Stimulated activated CD8-positive, alpha-beta memory T cell treated with anti-CD3 and anti-CD28 coated beads, Interleukin-4, amount 100 ng/mL, for 24 hours (primary cell): ENCODE measurements around the gene SEC63.
"Not testable (repeated sequence)": the region's sequence is repeated elsewhere in the genome, so short reads cannot be mapped to it uniquely, and the experiment has no call there.

Experiments used
- DNase-seq: peaks from one replicate; pipeline ENCODE4 v3.0.0-alpha.2; 2020; ENCODE audit warnings: low read depth

The SEC63 gene

GRCh38 chr6:107860963-107861362 lies 97.0 kb downstream of the SEC63 start:
- DNase-seq = not testable (repeated sequence)

GRCh38 chr6:107860144-107860543 lies 97.9 kb downstream of the SEC63 start:
- DNase-seq = not testable (repeated sequence)

GRCh38 chr6:107853230-107853629 lies 104.8 kb downstream of the SEC63 start:
- no peak for DNase-seq

GRCh38 chr6:107849325-107849724 lies 108.7 kb downstream of the SEC63 start:
- DNase-seq = no peak

- DNase-seq = peak; percentile 68
These were observed 109.9 kb downstream of the SEC63 start for GRCh38 chr6:107847844-107848802.

GRCh38 chr6:107846262-107846795 lies 111.7 kb downstream of the SEC63 start:
- DNase-seq = no peak

GRCh38 chr6:107845777-107846176 lies 112.2 kb downstream of the SEC63 start:
- DNase-seq = no peak

- DNase-seq = no peak
These were observed 114.6 kb downstream of the SEC63 start for GRCh38 chr6:107843400-107843799.

- no peak for DNase-seq
These were observed 116.7 kb downstream of the SEC63 start for GRCh38 chr6:107841275-107841670.

GRCh38 chr6:107840636-107841274 lies 117.3 kb downstream of the SEC63 start:
- no peak for DNase-seq

GRCh38 chr6:107833136-107833535 lies 124.9 kb downstream of the SEC63 start:
- no peak for DNase-seq

- DNase-seq = no peak
These were observed 125.6 kb downstream of the SEC63 start for GRCh38 chr6:107832151-107833056.

GRCh38 chr6:107830060-107830459 lies 127.9 kb downstream of the SEC63 start:
- no peak for DNase-seq

GRCh38 chr6:107827541-107827940 lies 130.5 kb downstream of the SEC63 start:
- peak; percentile 33 for DNase-seq

- DNase-seq = peak; percentile 31
These were observed 134.9 kb downstream of the SEC63 start for GRCh38 chr6:107823047-107823557.

GRCh38 chr6:107822176-107823046 lies 135.6 kb downstream of the SEC63 start:
- no peak for DNase-seq

- DNase-seq = no peak
These were observed 136.4 kb downstream of the SEC63 start for GRCh38 chr6:107821591-107821990.

GRCh38 chr6:107820338-107821261 lies 137.4 kb downstream of the SEC63 start:
- no peak for DNase-seq

GRCh38 chr6:107819964-107820337 lies 138.1 kb downstream of the SEC63 start:
- DNase-seq = no peak

GRCh38 chr6:107819217-107819616 lies 138.8 kb downstream of the SEC63 start:
- no peak for DNase-seq
